GM19240 (cell line): ENCODE data around the gene KLRF1.
"Not testable (repeated sequence)": the region's sequence is repeated elsewhere in the genome, so short reads cannot be mapped to it uniquely, and the experiment has no call there.

ENCODE experiments used
- DNase-seq: peaks from one replicate; pipeline ENCODE4 v3.0.0; 2011; ENCODE audit warnings: low spot score; ENCODE audit not compliant: insufficient read length

The KLRF1 gene

DNA sequence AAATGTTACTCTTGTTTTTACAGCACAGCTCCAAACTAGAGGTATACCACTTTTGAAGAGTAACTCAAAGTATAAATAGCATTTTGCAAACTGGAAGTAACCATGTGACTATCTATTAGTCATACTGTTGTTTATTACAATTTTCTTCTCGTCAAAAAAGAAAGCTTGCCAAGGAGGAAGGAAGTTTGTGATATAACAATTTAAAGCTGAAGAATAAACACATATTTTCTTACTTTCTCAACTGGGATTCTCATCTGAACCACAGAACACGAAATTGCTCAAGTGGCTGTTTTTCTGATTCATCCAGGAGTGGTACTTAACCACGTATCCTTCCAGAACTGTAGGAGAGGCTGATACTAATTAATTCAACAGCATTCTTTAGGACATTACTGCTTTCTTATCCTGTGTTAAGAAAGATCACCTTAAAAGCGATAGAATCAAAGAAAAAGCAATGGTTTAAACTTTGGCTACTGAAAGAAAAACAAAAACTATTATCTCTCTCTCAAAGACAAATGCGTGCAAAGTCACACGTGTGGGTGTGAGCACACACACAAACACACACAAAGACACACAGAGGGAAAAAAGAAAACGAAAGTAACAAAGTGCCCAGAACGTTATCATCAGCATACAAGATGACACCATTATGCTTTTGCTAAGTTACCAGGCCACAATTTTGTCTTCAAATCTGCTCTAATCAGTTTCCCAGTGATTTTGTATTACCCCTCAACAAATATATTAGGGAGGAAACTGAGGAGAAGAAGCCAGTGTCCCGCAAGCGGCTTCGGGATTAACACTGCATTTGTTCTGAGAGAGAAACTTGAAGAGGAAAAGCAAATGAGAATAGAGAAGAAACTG is 42.3 kb downstream of the KLRF1 start, which contains the start of gene CLEC2B:
TSS of gene CLEC2B (minus strand) at position 48 of the 855 bp plus-strand sequence.
- no peak for DNase-seq

- DNase-seq: no peak
Measured at GRCh38 chr12:9870286-9870866, 43.1 kb downstream of the KLRF1 start.

GRCh38 chr12:9872162-9872561 is 44.9 kb downstream of the KLRF1 start:
- DNase-seq: no peak

GRCh38 chr12:9872742-9873141 is 45.5 kb downstream of the KLRF1 start:
- DNase-seq: no peak

DNA sequence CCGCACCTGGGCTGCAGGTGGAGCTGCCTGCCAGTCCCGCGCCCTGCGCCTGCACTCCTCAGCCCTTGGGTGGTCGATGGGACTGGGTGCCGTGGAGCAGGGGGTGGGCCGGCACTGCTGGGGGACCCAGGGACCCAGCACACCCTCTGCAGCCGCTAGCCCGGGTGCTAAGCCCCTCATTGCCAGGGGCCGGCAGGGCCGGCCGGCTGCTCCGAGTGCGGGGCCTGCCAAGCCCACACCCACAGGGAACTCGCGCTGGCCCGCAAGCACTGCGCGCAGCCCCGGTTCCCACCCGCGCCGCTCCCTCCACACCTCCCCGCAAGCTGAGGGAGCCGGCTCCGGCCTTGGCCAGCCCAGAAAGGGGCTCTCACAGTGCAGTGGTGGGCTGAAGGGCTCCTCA is 48.8 kb downstream of the KLRF1 start:
- not testable (repeated sequence) for DNase-seq

DNA sequence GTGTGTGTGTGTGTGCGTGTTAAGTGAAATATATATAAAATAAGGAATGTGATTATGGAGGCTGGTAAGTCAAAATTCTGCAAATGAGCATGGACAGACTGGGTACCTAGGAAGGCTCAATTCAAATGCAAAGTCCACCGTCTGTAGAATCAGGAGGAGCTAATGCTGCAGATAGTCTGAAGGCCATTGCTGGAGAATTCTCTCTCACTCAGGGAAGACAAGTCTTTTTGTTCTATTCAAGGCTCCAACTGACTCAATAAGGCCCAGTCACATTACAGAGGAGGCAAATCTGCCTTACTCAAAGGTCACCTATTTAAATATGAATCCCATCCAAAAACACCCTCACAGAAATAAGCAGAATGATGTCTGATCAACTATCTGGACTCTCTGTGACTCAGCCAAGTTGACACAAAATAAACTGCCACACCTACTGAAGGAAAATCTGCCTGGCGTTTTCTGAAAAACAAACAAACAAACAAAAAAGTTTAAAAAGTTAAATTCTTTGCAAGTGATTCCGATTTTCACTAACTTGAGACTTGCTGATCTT is 53.3 kb downstream of the KLRF1 start:
- no peak for DNase-seq

GRCh38 chr12:9881246-9881645 is 54.0 kb downstream of the KLRF1 start, which contains the start of gene KLRF2:
KLRF2 (plus strand) TSS chr12:9881489; CDS start chr12:9881596, 107 bp downstream.
- DNase-seq: no peak

DNA sequence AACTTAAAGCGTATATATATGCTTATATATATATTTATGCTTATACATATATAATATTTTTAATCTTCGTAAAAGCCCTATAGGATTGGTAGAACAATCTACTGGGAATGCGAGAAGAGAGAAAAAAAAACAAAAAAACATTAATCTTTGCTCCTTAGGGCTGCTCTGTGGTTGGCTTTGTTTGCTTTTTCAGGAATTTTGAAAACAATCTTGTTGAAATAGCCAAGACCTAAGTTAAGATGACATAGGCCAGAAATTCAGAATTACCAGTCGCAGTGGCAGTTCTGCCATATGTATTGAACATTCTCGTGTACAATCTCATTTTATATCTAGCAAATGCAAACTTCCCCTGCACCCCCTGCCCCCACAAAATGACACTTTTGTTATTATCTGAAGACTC is 54.7 kb downstream of the KLRF1 start:
- DNase-seq: no peak

DNA sequence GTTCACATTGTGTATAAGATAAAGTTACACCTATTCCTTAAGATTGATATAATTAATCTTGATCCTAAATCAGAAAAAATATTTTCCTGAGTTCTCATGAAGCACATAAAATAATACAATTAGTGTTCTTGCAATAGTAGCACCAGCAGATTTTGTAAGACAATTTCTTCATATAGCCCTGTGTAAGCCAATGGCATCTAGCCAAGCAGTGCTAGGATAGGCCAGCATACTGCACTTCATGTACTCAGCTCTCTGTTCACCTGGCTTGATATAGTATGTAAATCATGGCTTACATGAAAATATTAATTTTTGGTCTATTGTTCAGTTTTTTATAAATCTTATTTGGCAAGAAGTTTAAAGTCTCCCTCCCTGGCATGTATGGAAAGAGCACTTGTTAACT is 55.9 kb downstream of the KLRF1 start:
- no peak for DNase-seq

GRCh38 chr12:9888665-9889273 is 61.5 kb downstream of the KLRF1 start:
- DNase-seq: no peak
